ENCODE data around the gene STRIP2.

GRCh38 chr7:129431911-129432643, 2.2 kb upstream of the STRIP2 start:
- TF ChIP-seq CTCF (IDR thresholded peaks at IDR 0.05; ENCODE audit: borderline replicate concordance, extremely low read depth, low read length, poor library complexity, severe bottlenecking) = no peak
- no peak for TF ChIP-seq EZH2 (IDR thresholded peaks at IDR 0.05; ENCODE audit: borderline replicate concordance, low read depth, low read length, severe bottlenecking)
